HepG2 (cell line): Measurements from ENCODE around the gene DCDC2. TPM values are rescaled to one million over a fixed set of nuclear protein-coding genes. Genes with fewer than 3 reads are reported as not detected.
A peak's percentile ranks its signal among the peaks of the same experiment; 100 is the strongest.

ENCODE experiments used
- AGO1 ChIP-seq: fragments of 200-400 bp; formaldehyde crosslinking; IDR thresholded peaks from 2 replicates; pipeline ENCODE4 v1.6.1; 2017; ENCODE audit warnings: mild to moderate bottlenecking, low read depth, low read length, moderate library complexity; ENCODE audit not compliant: poor library complexity, severe bottlenecking
- AHDC1 ChIP-seq: sonication (generic); formaldehyde crosslinking; IDR thresholded peaks from 2 replicates; pipeline ENCODE4 v1.5.1; 2020; ENCODE audit warnings: mild to moderate bottlenecking, missing genetic modification reagents, borderline replicate concordance
- ASH2L ChIP-seq: fragments of 300-600, 200-600 bp; sonication (generic); IDR thresholded peaks from 2 replicates; pipeline ENCODE4 v1.7.0; 2017; ENCODE audit warnings: low read depth, mild to moderate bottlenecking, moderate library complexity, mixed read lengths, low read length; ENCODE audit not compliant: insufficient read length
- GATAD1 ChIP-seq: IDR thresholded peaks from 2 replicates; pipeline ENCODE4 v1.6.1; 2016; ENCODE audit warnings: missing genetic modification reagents, missing compliant biosample characterization
- GATAD2A ChIP-seq: IDR thresholded peaks from 2 replicates; pipeline ENCODE4 v1.6.1; 2016
- HDAC2 ChIP-seq: sonication (generic); formaldehyde crosslinking; IDR thresholded peaks from 2 replicates; pipeline ENCODE4 v1.4.0; 2020; ENCODE audit warnings: missing genetic modification reagents
- NKX3-1 ChIP-seq: sonication (generic); formaldehyde crosslinking; IDR thresholded peaks from 2 replicates; pipeline ENCODE4 v1.5.0; 2020; ENCODE audit warnings: missing genetic modification reagents
- NR2F6 ChIP-seq, 2 experiments: IDR thresholded peaks; 2 replicates each; pipeline ENCODE4 v1.6.1; 2016; ENCODE audit warnings: antibody characterized with exemption in 1 of 2, mild to moderate bottlenecking in 1 of 2
- PHF20 ChIP-seq: sonication (generic); formaldehyde crosslinking; IDR thresholded peaks from 2 replicates; pipeline ENCODE4 v1.5.0; 2020; ENCODE audit warnings: mild to moderate bottlenecking, missing genetic modification reagents
- SKI ChIP-seq: fragments of 450-650 bp; IDR thresholded peaks from one replicate; pipeline ENCODE4 v1.6.1; 2018; ENCODE audit warnings: mild to moderate bottlenecking; ENCODE audit not compliant: partially characterized antibody
- SOX13 ChIP-seq, 3 experiments: fragments of 450-650 bp in 1 of 3; sonication (generic) in 1 of 3; formaldehyde crosslinking in 1 of 3; IDR thresholded peaks in 2 of 3; conservative IDR thresholded peaks in 1 of 3; 2 replicates each; pipeline versions ENCODE4 v1.5.0 to v1.6.1; 2016 to 2020; ENCODE audit warnings: antibody characterized with exemption in 1 of 3, mild to moderate bottlenecking in 1 of 3, missing compliant biosample characterization in 1 of 3, missing genetic modification reagents in 1 of 3, moderate library complexity in 1 of 3
- ZBTB7A ChIP-seq: sonication (generic); formaldehyde crosslinking; IDR thresholded peaks from 2 replicates; pipeline ENCODE4 v1.8.0; 2022; ENCODE audit warnings: mild to moderate bottlenecking, missing genetic modification reagents
- ZNF264 ChIP-seq: sonication (generic); formaldehyde crosslinking; IDR thresholded peaks from 2 replicates; pipeline ENCODE4 v1.4.0; 2020; ENCODE audit warnings: missing genetic modification reagents
- ZNF329 ChIP-seq: sonication (generic); formaldehyde crosslinking; IDR thresholded peaks from 2 replicates; pipeline ENCODE4 v1.9.0; 2021; ENCODE audit warnings: low read depth, mild to moderate bottlenecking, missing genetic modification reagents
- ZNF335 ChIP-seq: sonication (generic); formaldehyde crosslinking; IDR thresholded peaks from 2 replicates; pipeline ENCODE4 v1.4.0; 2020; ENCODE audit warnings: missing genetic modification reagents
- ZNF781 ChIP-seq: sonication (generic); formaldehyde crosslinking; IDR thresholded peaks from 2 replicates; pipeline ENCODE4 v1.5.1; 2020; ENCODE audit warnings: borderline replicate concordance, mild to moderate bottlenecking, missing genetic modification reagents; ENCODE audit errors: not compliant biosample characterization
- ZNF792 ChIP-seq: IDR thresholded peaks from 2 replicates; pipeline ENCODE4 v1.6.1; 2016
- polyA plus RNA-seq, 8 experiments: library from polyadenylated mRNA; depleted of rRNA in 3 of 8; stranded (reverse) in 7 of 8; unstranded in 1 of 8; fragments of >200 nt; fragmentation: Illumina TruSeq in 4 of 8; extraction: Trizol in 4 of 8; gene quantifications; 2 replicates each; pipeline versions ENCODE4 v1.2.1 to v1.2.3, GENCODE V29; 2011 to 2016; ENCODE audit warnings: low read depth in 4 of 8, missing spikeins in 1 of 8, mixed read lengths in 1 of 8; ENCODE audit not compliant: insufficient read depth in 1 of 8
- total RNA-seq, 5 experiments: library from RNA; depleted of rRNA; stranded (reverse); fragments of >200 nt; fragmentation: Illumina TruSeq; extraction: Trizol; gene quantifications; 2 replicates each; pipeline ENCODE4 v1.2.3, GENCODE V29; 2016; ENCODE audit warnings: low read depth in 1 of 5
- TF ChIP-seq, protein P1 (sequence below): sonication (generic); formaldehyde crosslinking; IDR thresholded peaks from 2 replicates; pipeline ENCODE4 v1.4.0; 2020; ENCODE audit warnings: missing genetic modification reagents
- TF ChIP-seq, protein P2 (sequence below): sonication (generic); formaldehyde crosslinking; IDR thresholded peaks from 2 replicates; pipeline ENCODE4 v1.5.1; 2020; ENCODE audit warnings: missing genetic modification reagents, mild to moderate bottlenecking, borderline replicate concordance

Gene DCDC2
- total and polyA plus RNA-seq, 2 of the 13 experiments (the other 11 are each of a cell fraction or from before 2014, with no cell fraction given): 9.0 to 36.2 TPM

DNA sequence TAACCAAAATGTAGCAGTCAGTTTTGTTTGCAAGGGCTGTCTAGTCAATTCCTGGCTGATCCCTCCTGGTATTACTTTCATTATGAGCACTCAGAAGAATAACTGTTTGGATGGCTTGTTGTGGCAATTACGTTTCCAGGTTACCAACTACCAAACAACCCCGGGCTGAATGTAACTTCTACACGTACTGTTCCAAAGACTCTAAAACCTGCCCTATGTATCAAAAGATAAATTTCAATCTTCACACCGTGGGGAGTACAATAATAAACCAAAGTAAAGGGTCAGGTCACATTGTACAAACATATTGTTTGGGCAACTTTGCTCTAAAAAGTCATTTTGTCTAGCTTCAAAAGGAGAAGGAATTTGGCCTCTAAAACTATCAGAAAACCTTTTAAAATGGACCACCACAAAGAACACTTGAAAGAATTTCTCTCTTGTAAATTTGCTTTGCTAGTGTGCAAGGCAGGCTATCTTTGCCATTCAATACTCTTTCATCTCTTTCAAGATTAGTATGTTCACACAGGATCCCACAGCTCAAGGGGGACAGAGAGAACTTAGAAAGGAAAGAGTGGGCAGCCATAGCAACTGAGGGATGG is 27.6 kb downstream of the DCDC2 start (continued):
- TF ChIP-seq ZNF781 (CRISPR knock-in tag) (no peak), ZNF792 (CRISPR knock-in tag) (peak; percentile 56; the same call in 1 of the 2 replicates), ASH2L (peak; percentile 95), ZNF335 (CRISPR knock-in tag) (no peak), SOX13 (IDR thresholded peaks at IDR 0.05) (peak; percentile 87), SOX13 (CRISPR knock-in tag; conservative IDR thresholded peaks at IDR 0.05 in 1 of 2, IDR thresholded peaks at IDR 0.05 in 1 of 2) (peak in 1 of 2 experiments; percentile 98; a peak in 2 of 4 replicates), AHDC1 (CRISPR knock-in tag) (peak; percentile 95), HDAC2 (CRISPR knock-in tag) (peak; percentile 99), GATAD2A (CRISPR knock-in tag) (peak; percentile 85), NR2F6 (IDR thresholded peaks at IDR 0.05) (peak; percentile 100), NR2F6 (CRISPR knock-in tag; IDR thresholded peaks at IDR 0.05) (peak; percentile 99), GATAD1 (CRISPR knock-in tag) (peak; percentile 61), ZNF329 (CRISPR knock-in tag) (no peak), PHF20 (no peak), NKX3-1 (CRISPR knock-in tag) (peak; percentile 61; the same call in 1 of the 2 replicates), SKI (peak; percentile 51), ZBTB7A (no peak), ZNF264 (CRISPR knock-in tag) (0 out of 2 replicates have a peak, but pooled peaks have one; percentile 37), AGO1 (no peak)
- TF ChIP-seq, protein P1, sequence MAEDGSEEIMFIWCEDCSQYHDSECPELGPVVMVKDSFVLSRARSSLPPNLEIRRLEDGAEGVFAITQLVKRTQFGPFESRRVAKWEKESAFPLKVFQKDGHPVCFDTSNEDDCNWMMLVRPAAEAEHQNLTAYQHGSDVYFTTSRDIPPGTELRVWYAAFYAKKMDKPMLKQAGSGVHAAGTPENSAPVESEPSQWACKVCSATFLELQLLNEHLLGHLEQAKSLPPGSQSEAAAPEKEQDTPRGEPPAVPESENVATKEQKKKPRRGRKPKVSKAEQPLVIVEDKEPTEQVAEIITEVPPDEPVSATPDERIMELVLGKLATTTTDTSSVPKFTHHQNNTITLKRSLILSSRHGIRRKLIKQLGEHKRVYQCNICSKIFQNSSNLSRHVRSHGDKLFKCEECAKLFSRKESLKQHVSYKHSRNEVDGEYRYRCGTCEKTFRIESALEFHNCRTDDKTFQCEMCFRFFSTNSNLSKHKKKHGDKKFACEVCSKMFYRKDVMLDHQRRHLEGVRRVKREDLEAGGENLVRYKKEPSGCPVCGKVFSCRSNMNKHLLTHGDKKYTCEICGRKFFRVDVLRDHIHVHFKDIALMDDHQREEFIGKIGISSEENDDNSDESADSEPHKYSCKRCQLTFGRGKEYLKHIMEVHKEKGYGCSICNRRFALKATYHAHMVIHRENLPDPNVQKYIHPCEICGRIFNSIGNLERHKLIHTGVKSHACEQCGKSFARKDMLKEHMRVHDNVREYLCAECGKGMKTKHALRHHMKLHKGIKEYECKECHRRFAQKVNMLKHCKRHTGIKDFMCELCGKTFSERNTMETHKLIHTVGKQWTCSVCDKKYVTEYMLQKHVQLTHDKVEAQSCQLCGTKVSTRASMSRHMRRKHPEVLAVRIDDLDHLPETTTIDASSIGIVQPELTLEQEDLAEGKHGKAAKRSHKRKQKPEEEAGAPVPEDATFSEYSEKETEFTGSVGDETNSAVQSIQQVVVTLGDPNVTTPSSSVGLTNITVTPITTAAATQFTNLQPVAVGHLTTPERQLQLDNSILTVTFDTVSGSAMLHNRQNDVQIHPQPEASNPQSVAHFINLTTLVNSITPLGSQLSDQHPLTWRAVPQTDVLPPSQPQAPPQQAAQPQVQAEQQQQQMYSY (CRISPR knock-in tag): peak; percentile 50; the same call in 1 of the 2 replicates
- TF ChIP-seq, protein P2, sequence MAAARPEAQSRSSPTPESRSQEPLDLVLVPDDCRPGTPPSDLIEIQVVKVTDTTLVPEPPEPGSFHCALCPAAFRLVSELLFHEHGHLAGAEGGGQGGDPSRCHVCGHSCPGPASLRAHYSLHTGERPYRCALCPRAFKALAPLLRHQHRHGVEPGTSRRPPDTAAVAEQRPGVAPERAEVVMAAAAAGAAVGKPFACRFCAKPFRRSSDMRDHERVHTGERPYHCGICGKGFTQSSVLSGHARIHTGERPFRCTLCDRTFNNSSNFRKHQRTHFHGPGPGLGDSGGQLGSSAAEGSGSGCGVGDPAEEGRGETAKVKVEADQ (CRISPR knock-in tag): peak; percentile 63; the same call in 1 of the 2 replicates
